ENCODE results near the gene GNA15. TPM values are rescaled to one million over a fixed set of nuclear protein-coding genes. Genes with fewer than 3 reads are reported as not detected.
A peak's percentile ranks its signal among the peaks of the same experiment; 100 is the strongest.

GNA15 gene
- total RNA-seq, 1 donor: 0.36 TPM

DNA sequence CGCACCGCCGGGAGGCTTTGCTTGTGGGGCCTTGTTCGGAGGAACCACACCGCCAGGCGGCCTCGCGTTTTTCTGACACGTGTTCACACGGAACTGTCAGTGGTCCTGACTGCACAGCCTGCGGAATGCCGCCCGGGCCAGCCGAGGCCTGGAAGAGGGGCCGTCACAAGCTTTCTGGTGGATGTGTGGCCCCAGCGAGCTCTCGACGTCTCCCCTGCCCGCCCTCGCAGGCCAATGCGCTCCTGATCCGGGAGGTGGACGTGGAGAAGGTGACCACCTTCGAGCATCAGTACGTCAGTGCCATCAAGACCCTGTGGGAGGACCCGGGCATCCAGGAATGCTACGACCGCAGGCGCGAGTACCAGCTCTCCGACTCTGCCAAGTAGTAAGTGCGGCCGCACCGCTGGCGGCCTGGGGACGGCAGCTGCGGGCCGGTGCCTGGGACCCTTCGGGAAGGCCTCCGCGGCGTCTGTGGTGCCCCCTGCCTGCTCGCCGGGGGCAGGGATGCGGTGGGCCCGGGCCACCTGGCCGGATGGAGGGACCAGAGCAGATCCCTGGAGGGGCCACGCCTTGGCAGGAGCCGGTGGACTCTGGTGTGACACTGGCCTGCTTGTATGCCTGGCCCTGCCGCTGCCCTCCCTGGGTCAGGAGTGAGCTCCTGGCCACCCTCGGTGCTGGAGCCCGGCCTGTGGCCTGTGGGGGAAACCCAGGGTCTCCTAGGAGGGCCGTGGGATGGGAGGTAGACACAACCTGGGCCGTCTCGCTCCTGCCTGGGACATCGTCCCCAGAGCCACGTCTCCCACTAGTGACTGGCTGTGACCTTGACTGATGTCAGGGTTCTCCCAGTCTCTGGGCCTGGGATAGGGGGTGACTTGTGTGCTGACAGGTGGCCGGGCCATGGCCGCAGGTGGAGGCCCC, 22.5 kb upstream of the GNA15 start:
- Histone ChIP-seq H3K27me3 (ENCODE audit: insufficient read depth, low read length) (no peaks in the 10 kb centered on the region), H3K27ac (ENCODE audit: low read depth, low read length) (no peak overlapping the region), H4K20me1 (ENCODE audit: insufficient read depth, low read length) (peaks cover 37% of the 10 kb centered on the region), H2AFZ (ENCODE audit: low read length) (no peak overlapping the region), H3K79me2 (ENCODE audit: insufficient read depth, low read length) (peaks cover 81% of the 10 kb centered on the region), H3K36me3 (ENCODE audit: insufficient read depth, low read length) (no peaks in the 10 kb centered on the region), H3K4me2 (ENCODE audit: insufficient read depth, low read length) (no peak overlapping the region), H3K4me1 (ENCODE audit: insufficient read depth, low read length) (no peaks in the 10 kb centered on the region), H3K4me3 (ENCODE audit: insufficient read depth, low read length) (no peak overlapping the region), H3K9me3 (ENCODE audit: low read depth, low read length) (no peaks in the 10 kb centered on the region)
- TF ChIP-seq, protein P1, sequence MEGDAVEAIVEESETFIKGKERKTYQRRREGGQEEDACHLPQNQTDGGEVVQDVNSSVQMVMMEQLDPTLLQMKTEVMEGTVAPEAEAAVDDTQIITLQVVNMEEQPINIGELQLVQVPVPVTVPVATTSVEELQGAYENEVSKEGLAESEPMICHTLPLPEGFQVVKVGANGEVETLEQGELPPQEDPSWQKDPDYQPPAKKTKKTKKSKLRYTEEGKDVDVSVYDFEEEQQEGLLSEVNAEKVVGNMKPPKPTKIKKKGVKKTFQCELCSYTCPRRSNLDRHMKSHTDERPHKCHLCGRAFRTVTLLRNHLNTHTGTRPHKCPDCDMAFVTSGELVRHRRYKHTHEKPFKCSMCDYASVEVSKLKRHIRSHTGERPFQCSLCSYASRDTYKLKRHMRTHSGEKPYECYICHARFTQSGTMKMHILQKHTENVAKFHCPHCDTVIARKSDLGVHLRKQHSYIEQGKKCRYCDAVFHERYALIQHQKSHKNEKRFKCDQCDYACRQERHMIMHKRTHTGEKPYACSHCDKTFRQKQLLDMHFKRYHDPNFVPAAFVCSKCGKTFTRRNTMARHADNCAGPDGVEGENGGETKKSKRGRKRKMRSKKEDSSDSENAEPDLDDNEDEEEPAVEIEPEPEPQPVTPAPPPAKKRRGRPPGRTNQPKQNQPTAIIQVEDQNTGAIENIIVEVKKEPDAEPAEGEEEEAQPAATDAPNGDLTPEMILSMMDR (IDR thresholded peaks at IDR 0.05; ENCODE audit: extremely low read depth, low read depth, low read length): no peak
- peak; percentile 79 for DNase-seq (ENCODE audit: insufficient read length, low spot score, missing footprints)

- H3K4me3 ChIP-seq (ENCODE audit: insufficient read depth, low read length): no peak overlapping the region
- no peaks in the 10 kb centered on the region for H3K9me3 ChIP-seq (ENCODE audit: low read depth, low read length)
- H2AFZ ChIP-seq (ENCODE audit: low read length): no peak overlapping the region
- H4K20me1 ChIP-seq (ENCODE audit: insufficient read depth, low read length): peaks cover 29% of the 10 kb centered on the region
- no peak for DNase-seq (ENCODE audit: insufficient read length, low spot score, missing footprints)
- H3K79me2 ChIP-seq (ENCODE audit: insufficient read depth, low read length): peaks cover 73% of the 10 kb centered on the region
- no peak overlapping the region for H3K27ac ChIP-seq (ENCODE audit: low read depth, low read length)
- H3K27me3 ChIP-seq (ENCODE audit: insufficient read depth, low read length): no peaks in the 10 kb centered on the region
- H3K4me1 ChIP-seq (ENCODE audit: insufficient read depth, low read length): no peaks in the 10 kb centered on the region
- TF ChIP-seq, protein P1 (IDR thresholded peaks at IDR 0.05; ENCODE audit: extremely low read depth, low read depth, low read length): no peak
- no peaks in the 10 kb centered on the region for H3K36me3 ChIP-seq (ENCODE audit: insufficient read depth, low read length)
- no peak overlapping the region for H3K4me2 ChIP-seq (ENCODE audit: insufficient read depth, low read length)
Observed at GRCh38 chr19:3114018-3114726, 21.7 kb upstream of the GNA15 start.

DNA sequence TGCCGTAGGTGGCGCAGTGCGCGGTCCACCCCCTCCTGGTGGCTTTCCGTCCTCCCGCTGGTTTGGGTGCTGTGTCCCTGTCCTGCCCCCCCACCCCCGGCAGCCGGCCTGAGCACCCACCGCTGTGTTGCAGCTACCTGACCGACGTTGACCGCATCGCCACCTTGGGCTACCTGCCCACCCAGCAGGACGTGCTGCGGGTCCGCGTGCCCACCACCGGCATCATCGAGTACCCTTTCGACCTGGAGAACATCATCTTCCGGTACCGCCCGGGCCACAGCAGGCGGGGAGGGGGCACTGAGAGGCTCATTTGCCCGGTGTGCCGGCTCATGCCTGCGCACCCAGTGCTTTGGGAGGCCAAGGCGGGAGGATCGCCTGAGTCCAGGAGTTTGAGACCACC, 21.0 kb upstream of the GNA15 start:
- Histone ChIP-seq H3K27ac (ENCODE audit: low read depth, low read length) (no peak overlapping the region), H2AFZ (ENCODE audit: low read length) (no peak overlapping the region), H3K27me3 (ENCODE audit: insufficient read depth, low read length) (no peaks in the 10 kb centered on the region), H4K20me1 (ENCODE audit: insufficient read depth, low read length) (peaks cover 23% of the 10 kb centered on the region), H3K9me3 (ENCODE audit: low read depth, low read length) (no peaks in the 10 kb centered on the region), H3K4me2 (ENCODE audit: insufficient read depth, low read length) (no peak overlapping the region), H3K36me3 (ENCODE audit: insufficient read depth, low read length) (peaks cover 2% of the 10 kb centered on the region), H3K4me1 (ENCODE audit: insufficient read depth, low read length) (no peaks in the 10 kb centered on the region), H3K4me3 (ENCODE audit: insufficient read depth, low read length) (no peak overlapping the region), H3K79me2 (ENCODE audit: insufficient read depth, low read length) (peaks cover 66% of the 10 kb centered on the region)
- no peak for DNase-seq (ENCODE audit: insufficient read length, low spot score, missing footprints)
- TF ChIP-seq, protein P1 (IDR thresholded peaks at IDR 0.05; ENCODE audit: extremely low read depth, low read depth, low read length): no peak

- Histone ChIP-seq H3K4me1 (ENCODE audit: insufficient read depth, low read length) (no peaks in the 10 kb centered on the region), H3K79me2 (ENCODE audit: insufficient read depth, low read length) (peaks cover 60% of the 10 kb centered on the region), H3K27ac (ENCODE audit: low read depth, low read length) (no peak overlapping the region), H3K9me3 (ENCODE audit: low read depth, low read length) (no peaks in the 10 kb centered on the region), H3K4me2 (ENCODE audit: insufficient read depth, low read length) (no peak overlapping the region), H3K27me3 (ENCODE audit: insufficient read depth, low read length) (no peaks in the 10 kb centered on the region), H2AFZ (ENCODE audit: low read length) (no peak overlapping the region), H3K36me3 (ENCODE audit: insufficient read depth, low read length) (peaks cover 4% of the 10 kb centered on the region), H4K20me1 (ENCODE audit: insufficient read depth, low read length) (peaks cover 17% of the 10 kb centered on the region), H3K4me3 (ENCODE audit: insufficient read depth, low read length) (no peak overlapping the region)
- TF ChIP-seq, protein P1 (IDR thresholded peaks at IDR 0.05; ENCODE audit: extremely low read depth, low read depth, low read length): no peak
- DNase-seq (ENCODE audit: insufficient read length, low spot score, missing footprints): peak; percentile 82
Observed at GRCh38 chr19:3115411-3115810, 20.4 kb upstream of the GNA15 start.
